Measurements from ENCODE around the gene C22orf31.

GRCh38 chr22:29098296-29098695, 36.7 kb upstream of the C22orf31 start:
- TF ChIP-seq EP300 (IDR thresholded peaks at IDR 0.05): no peak
- TF ChIP-seq POLR2A (IDR thresholded peaks at IDR 0.05): no peak
- TF ChIP-seq CTCF (IDR thresholded peaks at IDR 0.05): no peak
